Hepatocyte (in vitro differentiated cells): ENCODE results near the gene ABCF2.

Experiments
- CTCF ChIP-seq: fragments of 200-600 bp; sonication (generic); IDR thresholded peaks from 2 replicates; pipeline ENCODE4 v1.5.1; 2016; ENCODE audit warnings: antibody characterized with exemption, mild to moderate bottlenecking; ENCODE audit not compliant: poor library complexity
- EZH2 ChIP-seq: fragments of 200-600 bp; sonication (generic); IDR thresholded peaks from 2 replicates; pipeline ENCODE4 v1.6.1; 2016; ENCODE audit warnings: antibody characterized with exemption, mild to moderate bottlenecking, borderline replicate concordance
- EZH2phosphoT487 ChIP-seq: fragments of 200-600 bp; sonication (generic); IDR thresholded peaks from one replicate; pipeline ENCODE4 v1.6.1; 2018; ENCODE audit warnings: antibody characterized with exemption, mild to moderate bottlenecking, low read depth, moderate library complexity; ENCODE audit not compliant: unreplicated experiment, severe bottlenecking

GRCh38 chr7:151240536-151240935 lies 13.5 kb upstream of the ABCF2 start:
- TF ChIP-seq CTCF (no peak), EZH2 (no peak), EZH2phosphoT487 (no peak)
